Kidney capillary endothelial cell (primary cell): Measurements from ENCODE around the gene PER1.
A peak's percentile ranks its signal among the peaks of the same experiment; 100 is the strongest.

ENCODE experiments used
- DNase-seq: peaks from one replicate; pipeline ENCODE4 v3.0.0-alpha.2; 2018; ENCODE audit warnings: low spot score

The PER1 gene

GRCh38 chr17:8151641-8152111 lies 528 bp downstream of the PER1 start:
- DNase-seq = no peak

- peak; percentile 86 for DNase-seq
Observed at GRCh38 chr17:8151120-8151640, 1.0 kb downstream of the PER1 start.

GRCh38 chr17:8150194-8151119 lies 1.7 kb downstream of the PER1 start:
- DNase-seq = no peak

- DNase-seq = no peak
Observed at GRCh38 chr17:8149419-8150193, 2.6 kb downstream of the PER1 start.

GRCh38 chr17:8148560-8148959 lies 3.6 kb downstream of the PER1 start:
- DNase-seq = no peak

GRCh38 chr17:8147805-8148404 lies 4.3 kb downstream of the PER1 start:
- no peak for DNase-seq

GRCh38 chr17:8147141-8147804 lies 4.9 kb downstream of the PER1 start:
- no peak for DNase-seq

GRCh38 chr17:8146381-8147140 lies 5.6 kb downstream of the PER1 start:
- no peak for DNase-seq

- DNase-seq = no peak
Observed at GRCh38 chr17:8145811-8146210, 6.4 kb downstream of the PER1 start.

GRCh38 chr17:8144401-8145231 lies 7.6 kb downstream of the PER1 start:
- no peak for DNase-seq

GRCh38 chr17:8143581-8144400 lies 8.4 kb downstream of the PER1 start:
- no peak for DNase-seq

GRCh38 chr17:8142887-8143580 lies 9.2 kb downstream of the PER1 start:
- DNase-seq = no peak

GRCh38 chr17:8142158-8142886 lies 9.9 kb downstream of the PER1 start:
- no peak for DNase-seq

GRCh38 chr17:8141741-8142140 lies 10.5 kb downstream of the PER1 start:
- no peak for DNase-seq

- no peak for DNase-seq
Observed at GRCh38 chr17:8141045-8141444, 11.2 kb downstream of the PER1 start.

- DNase-seq = no peak
Observed at GRCh38 chr17:8140065-8141029, 11.9 kb downstream of the PER1 start.
